ENCODE data around the gene GNG12.

GRCh38 chr1:67795179-67795912 is 37.9 kb downstream of the GNG12 start:
- TF ChIP-seq, protein P1, sequence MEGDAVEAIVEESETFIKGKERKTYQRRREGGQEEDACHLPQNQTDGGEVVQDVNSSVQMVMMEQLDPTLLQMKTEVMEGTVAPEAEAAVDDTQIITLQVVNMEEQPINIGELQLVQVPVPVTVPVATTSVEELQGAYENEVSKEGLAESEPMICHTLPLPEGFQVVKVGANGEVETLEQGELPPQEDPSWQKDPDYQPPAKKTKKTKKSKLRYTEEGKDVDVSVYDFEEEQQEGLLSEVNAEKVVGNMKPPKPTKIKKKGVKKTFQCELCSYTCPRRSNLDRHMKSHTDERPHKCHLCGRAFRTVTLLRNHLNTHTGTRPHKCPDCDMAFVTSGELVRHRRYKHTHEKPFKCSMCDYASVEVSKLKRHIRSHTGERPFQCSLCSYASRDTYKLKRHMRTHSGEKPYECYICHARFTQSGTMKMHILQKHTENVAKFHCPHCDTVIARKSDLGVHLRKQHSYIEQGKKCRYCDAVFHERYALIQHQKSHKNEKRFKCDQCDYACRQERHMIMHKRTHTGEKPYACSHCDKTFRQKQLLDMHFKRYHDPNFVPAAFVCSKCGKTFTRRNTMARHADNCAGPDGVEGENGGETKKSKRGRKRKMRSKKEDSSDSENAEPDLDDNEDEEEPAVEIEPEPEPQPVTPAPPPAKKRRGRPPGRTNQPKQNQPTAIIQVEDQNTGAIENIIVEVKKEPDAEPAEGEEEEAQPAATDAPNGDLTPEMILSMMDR (optimal IDR thresholded peaks at IDR 0.05 in 1 of 3, IDR thresholded peaks at IDR 0.05 in 1 of 3, conservative IDR thresholded peaks at IDR 0.05 in 1 of 3; ENCODE audit: extremely low read depth in 1 of 3, insufficient read depth in 2 of 3, low read length in 3 of 3): peak in 1 of 3 experiments; percentile 13
- no peak for TF ChIP-seq EZH2 (IDR thresholded peaks at IDR 0.05; ENCODE audit: low read length)

All from keratinocyte (primary cell).